Measurements from ENCODE around the gene ADGRG3. TPM values are rescaled to one million over a fixed set of nuclear protein-coding genes. Genes with fewer than 3 reads are reported as not detected.

ADGRG3 gene
- total and polyA plus RNA-seq, 2 experiments from 2014 or later = not detected

- WGBS (ENCODE audit: low lambda C conversion rate, missing lambda C conversion rate) = 95% methylated on average over 9 of the region's 9 CpGs
- peaks cover 29% of the 10 kb centered on the region for H3K4me1 ChIP-seq (ENCODE audit: insufficient read depth)
Observed at GRCh38 chr16:57640185-57640584, 27.9 kb upstream of the ADGRG3 start.

GRCh38 chr16:57640612-57641011, 27.5 kb upstream of the ADGRG3 start:
- no peaks in the 10 kb centered on the region for H3K9me2 ChIP-seq (replicated peaks; ENCODE audit: insufficient read depth)
- H3K4me1 ChIP-seq (ENCODE audit: insufficient read depth) = peaks cover 27% of the 10 kb centered on the region
- TF ChIP-seq EZH2phosphoT487 (IDR thresholded peaks at IDR 0.05; ENCODE audit: low read depth, severe bottlenecking, unreplicated experiment) = no peak
- TF ChIP-seq CTCF (IDR thresholded peaks at IDR 0.05; ENCODE audit: poor library complexity) = no peak
- TF ChIP-seq EZH2 (IDR thresholded peaks at IDR 0.05; ENCODE audit: borderline replicate concordance) = no peak
- H4K20me1 ChIP-seq (ENCODE audit: insufficient read depth, poor library complexity, severe bottlenecking) = no peaks in the 10 kb centered on the region
- H3K79me2 ChIP-seq = peaks cover 17% of the 10 kb centered on the region
- no peaks in the 10 kb centered on the region for H3K36me3 ChIP-seq (replicated peaks; ENCODE audit: insufficient read depth, low read depth)
- no peak overlapping the region for H3K4me2 ChIP-seq
- no peak for DNase-seq (ENCODE audit: low spot score)
- H2AFZ ChIP-seq = no peak overlapping the region
- H3K4me3 ChIP-seq = no peak overlapping the region
- no peaks in the 10 kb centered on the region for H3K9me3 ChIP-seq (ENCODE audit: low read depth)
- 84% methylated on average over 7 of the region's 8 CpGs for WGBS (ENCODE audit: low lambda C conversion rate, missing lambda C conversion rate)
- H3K27ac ChIP-seq = no peak overlapping the region
- H3K27me3 ChIP-seq = no peaks in the 10 kb centered on the region

More at GRCh38 chr16:57640185-57640584, 27.9 kb upstream of the ADGRG3 start:
- Histone ChIP-seq H3K36me3 (replicated peaks; ENCODE audit: insufficient read depth, low read depth) (no peaks in the 10 kb centered on the region), H3K4me3 (no peak overlapping the region), H2AFZ (no peak overlapping the region), H3K9me3 (ENCODE audit: low read depth) (no peaks in the 10 kb centered on the region), H3K27ac (no peak overlapping the region), H3K27me3 (no peaks in the 10 kb centered on the region), H3K9me2 (replicated peaks; ENCODE audit: insufficient read depth) (no peaks in the 10 kb centered on the region), H3K4me2 (no peak overlapping the region), H4K20me1 (ENCODE audit: insufficient read depth, poor library complexity, severe bottlenecking) (no peaks in the 10 kb centered on the region), H3K79me2 (peaks cover 17% of the 10 kb centered on the region)
- no peak for DNase-seq (ENCODE audit: low spot score)
- TF ChIP-seq CTCF (IDR thresholded peaks at IDR 0.05; ENCODE audit: poor library complexity) (no peak), EZH2phosphoT487 (IDR thresholded peaks at IDR 0.05; ENCODE audit: low read depth, severe bottlenecking, unreplicated experiment) (no peak), EZH2 (IDR thresholded peaks at IDR 0.05; ENCODE audit: borderline replicate concordance) (no peak)

GRCh38 chr16:57642160-57643135, 25.7 kb upstream of the ADGRG3 start:
- no peak overlapping the region for H2AFZ ChIP-seq
- no peak overlapping the region for H3K4me2 ChIP-seq
- H3K27me3 ChIP-seq = no peaks in the 10 kb centered on the region
- DNase-seq (ENCODE audit: low spot score) = no peak
- peaks cover 9% of the 10 kb centered on the region for H3K79me2 ChIP-seq
- peaks cover 10% of the 10 kb centered on the region for H3K4me1 ChIP-seq (ENCODE audit: insufficient read depth)
- H4K20me1 ChIP-seq (ENCODE audit: insufficient read depth, poor library complexity, severe bottlenecking) = no peaks in the 10 kb centered on the region
- H3K9me2 ChIP-seq (replicated peaks; ENCODE audit: insufficient read depth) = no peaks in the 10 kb centered on the region
- H3K36me3 ChIP-seq (replicated peaks; ENCODE audit: insufficient read depth, low read depth) = no peaks in the 10 kb centered on the region
- H3K9me3 ChIP-seq (ENCODE audit: low read depth) = no peaks in the 10 kb centered on the region
- no peak overlapping the region for H3K4me3 ChIP-seq
- no peak overlapping the region for H3K27ac ChIP-seq
- TF ChIP-seq CTCF (IDR thresholded peaks at IDR 0.05; ENCODE audit: poor library complexity) = no peak
- no peak for TF ChIP-seq EZH2 (IDR thresholded peaks at IDR 0.05; ENCODE audit: borderline replicate concordance)
- TF ChIP-seq EZH2phosphoT487 (IDR thresholded peaks at IDR 0.05; ENCODE audit: low read depth, severe bottlenecking, unreplicated experiment) = no peak
- 78% methylated on average over 11 of the region's 11 CpGs for WGBS (ENCODE audit: low lambda C conversion rate, missing lambda C conversion rate)
